Effector memory CD8-positive, alpha-beta T cell (primary cell): Measurements from ENCODE around the gene ZMYM4.
A peak's percentile ranks its signal among the peaks of the same experiment; 100 is the strongest.
"Not testable (repeated sequence)": the region's sequence is repeated elsewhere in the genome, so short reads cannot be mapped to it uniquely, and the experiment has no call there.

Experiments
- ATAC-seq: fragments of 150-1000 bp; cut with Tn5 transposase; replicated peaks from 2 replicates; pipeline ENCODE4 v1.10.0; 2021; ENCODE audit warnings: mild to moderate bottlenecking, moderate library complexity
- DNase-seq, 3 experiments: peaks; one replicate each; pipeline ENCODE4 v3.0.0; 2021
- H3K27ac Mint-ChIP-seq, 2 donors: one replicate each; pipeline ENCODE4 v1.8.0; 2022; ENCODE audit warnings: mild to moderate bottlenecking in 2 of 2, mixed read lengths in 2 of 2, moderate library complexity in 2 of 2
- H3K27me3 Mint-ChIP-seq, 2 donors: one replicate each; pipeline ENCODE4 v1.8.0; 2022; ENCODE audit warnings: mixed read lengths in 2 of 2
- H3K36me3 Mint-ChIP-seq: one replicate; pipeline ENCODE4 v1.8.0; 2022; ENCODE audit warnings: mild to moderate bottlenecking, moderate library complexity, mixed read lengths; ENCODE audit not compliant: insufficient read depth
- H3K4me1 Mint-ChIP-seq, 2 donors: one replicate each; pipeline ENCODE4 v1.8.0; 2022; ENCODE audit warnings: low read depth in 2 of 2, mixed read lengths in 2 of 2
- H3K4me3 Mint-ChIP-seq, 2 donors: one replicate each; pipeline ENCODE4 v1.8.0; 2022; ENCODE audit warnings: mild to moderate bottlenecking in 2 of 2, mixed read lengths in 2 of 2, moderate library complexity in 2 of 2
- H3K9me3 Mint-ChIP-seq, 2 donors: one replicate each; pipeline ENCODE4 v1.8.0; 2022; ENCODE audit warnings: mixed read lengths in 2 of 2
- total RNA-seq, 9 experiments: gene quantifications; one replicate each; lab custom pipeline; 2026; lab: John Stamatoyannopoulos, UW

Gene ZMYM4
- total RNA-seq, result 52.4 to 96.6 (median 62.9) reads per million in 9 experiments

DNA sequence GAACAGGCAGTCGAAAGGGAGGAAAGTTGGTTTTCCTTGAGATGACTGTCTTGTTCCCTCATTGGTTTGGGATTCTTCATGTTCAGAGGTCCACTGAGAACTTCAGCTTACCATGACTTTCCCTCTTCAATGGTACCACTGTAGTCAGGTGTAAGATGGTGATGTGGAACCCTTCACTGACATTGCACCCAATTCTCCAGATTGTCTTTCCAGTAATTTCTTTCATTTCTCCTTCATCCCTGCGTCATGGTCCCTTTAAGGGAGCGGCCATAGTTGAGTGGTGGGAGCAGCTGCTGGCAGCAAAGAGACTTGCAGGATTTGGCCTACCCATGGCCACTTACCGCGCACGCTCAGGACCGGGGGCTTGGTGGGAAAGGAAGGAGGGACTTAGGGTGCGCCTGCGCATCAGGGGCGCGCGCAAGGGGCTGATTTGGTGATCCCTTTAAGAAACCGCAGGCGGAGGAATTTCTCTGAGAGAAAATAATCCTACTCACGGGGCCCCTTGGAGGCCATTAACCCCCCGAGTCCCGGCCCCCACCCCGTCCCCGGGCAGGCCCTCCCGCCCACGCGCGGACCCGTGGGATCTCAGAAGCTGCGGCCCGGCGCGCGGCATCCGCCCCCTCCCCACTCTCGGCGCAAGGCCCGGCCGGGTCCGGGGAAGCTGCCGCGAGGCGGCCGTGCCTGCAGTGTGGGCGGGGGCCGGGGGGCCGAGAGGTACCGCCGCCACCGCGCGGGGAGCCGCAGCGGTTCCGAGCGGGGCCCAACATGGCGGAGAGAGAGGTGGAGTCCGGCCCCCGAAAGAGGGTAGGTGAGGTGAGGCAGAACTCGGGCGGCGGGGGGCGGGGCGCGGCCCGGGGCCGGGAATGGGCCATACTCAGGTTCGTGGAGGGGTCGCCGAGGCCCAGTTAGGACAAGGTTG, at the start of gene ZMYM4:
Gene ZMYM4, plus strand, starts transcription at position 428 of the 919 bp plus-strand sequence. Its CDS starts 338 bp downstream, at position 766.
- Mint-ChIP-seq H3K4me3 (peak within 1 kb of the TSS; percentile 82 to 83), H3K27ac (peak within 1 kb of the TSS; percentile 72 to 89), H3K36me3 (peaks cover 6% of the 10 kb centered on the region), H3K4me1 (peaks cover 19 to 38% of the 10 kb centered on the region in 2 donors), H3K27me3 (peaks cover 17 to 18% of the 10 kb centered on the region in 2 donors), H3K9me3 (no peaks in the 10 kb centered on the region)
- DNase-seq (peak; percentile 79 to 82 (median 79)), ATAC-seq (peak; percentile 91)

DNA sequence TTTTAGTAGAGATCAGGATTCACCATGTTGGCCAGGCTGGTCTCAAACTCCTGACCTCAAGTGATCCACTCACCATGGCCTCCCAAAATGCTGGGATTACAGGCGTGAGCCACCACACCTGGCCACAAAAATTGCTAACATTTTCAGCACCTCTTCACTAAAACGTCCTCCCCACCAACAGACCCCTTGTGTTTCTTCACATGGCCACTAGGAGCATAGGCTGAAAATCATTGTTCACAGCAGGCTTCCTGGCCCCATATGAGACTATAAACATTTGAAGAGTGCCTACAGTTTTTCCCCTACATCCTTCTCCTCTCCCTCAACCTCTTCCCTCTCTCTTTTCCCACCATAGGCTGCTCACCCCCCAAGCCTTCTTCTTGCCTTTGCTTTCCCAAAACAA, 47.5 kb upstream of the ZMYM4 start:
- no peaks in the 10 kb centered on the region for H3K9me3 Mint-ChIP-seq
- no peaks in the 10 kb centered on the region for H3K4me1 Mint-ChIP-seq
- H3K27ac Mint-ChIP-seq, result peak overlapping the region in 1 of 2 donors; percentile 27
- no peaks in the 10 kb centered on the region for H3K36me3 Mint-ChIP-seq
- H3K27me3 Mint-ChIP-seq, result no peaks in the 10 kb centered on the region
- H3K4me3 Mint-ChIP-seq, result no peak overlapping the region
- DNase-seq (peak in 2 of 3 experiments; percentile 6 to 7), ATAC-seq (peak; percentile 53)

DNA sequence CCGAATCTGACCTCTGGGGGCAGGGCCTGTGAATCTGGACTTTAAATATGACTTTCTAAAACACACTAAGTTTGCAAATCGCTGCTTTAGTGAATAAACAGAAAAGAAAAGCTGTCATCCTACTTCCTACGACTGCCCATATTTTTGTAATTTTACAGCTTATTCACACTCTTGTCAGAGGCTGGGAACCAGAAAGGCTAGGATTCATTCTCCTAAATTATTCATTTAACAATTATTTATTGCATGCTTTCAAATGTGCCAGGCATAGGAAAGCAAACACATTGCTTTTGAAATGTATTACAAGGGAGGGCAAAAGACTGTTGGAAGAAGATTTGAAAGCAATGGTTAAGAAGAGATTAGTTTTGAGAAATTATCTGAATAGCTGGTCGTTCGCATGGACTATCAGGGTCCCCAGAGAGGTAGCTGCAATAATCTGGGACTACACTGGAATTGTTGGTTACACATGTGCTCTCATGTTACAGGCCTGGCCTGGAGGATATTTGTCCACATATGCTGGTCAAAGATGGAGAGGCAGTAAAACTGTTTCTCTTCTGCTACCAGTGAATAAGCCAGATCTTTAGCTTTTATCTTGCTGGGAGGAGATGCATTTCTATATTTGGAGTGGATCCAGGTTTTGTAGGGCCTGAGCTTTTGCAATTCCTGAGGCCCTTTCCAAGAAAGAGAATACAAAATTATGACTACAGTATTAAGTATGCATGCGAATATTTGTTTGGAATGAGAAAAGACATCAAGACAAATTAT, 46.0 kb upstream of the ZMYM4 start:
- H3K36me3 Mint-ChIP-seq, result no peaks in the 10 kb centered on the region
- H3K27ac Mint-ChIP-seq, result no peak overlapping the region
- DNase-seq (no peak), ATAC-seq (no peak)
- H3K9me3 Mint-ChIP-seq, result no peaks in the 10 kb centered on the region
- no peaks in the 10 kb centered on the region for H3K4me1 Mint-ChIP-seq
- H3K27me3 Mint-ChIP-seq, result peaks cover 0 to 7% of the 10 kb centered on the region in 2 donors
- H3K4me3 Mint-ChIP-seq, result no peak overlapping the region

DNA sequence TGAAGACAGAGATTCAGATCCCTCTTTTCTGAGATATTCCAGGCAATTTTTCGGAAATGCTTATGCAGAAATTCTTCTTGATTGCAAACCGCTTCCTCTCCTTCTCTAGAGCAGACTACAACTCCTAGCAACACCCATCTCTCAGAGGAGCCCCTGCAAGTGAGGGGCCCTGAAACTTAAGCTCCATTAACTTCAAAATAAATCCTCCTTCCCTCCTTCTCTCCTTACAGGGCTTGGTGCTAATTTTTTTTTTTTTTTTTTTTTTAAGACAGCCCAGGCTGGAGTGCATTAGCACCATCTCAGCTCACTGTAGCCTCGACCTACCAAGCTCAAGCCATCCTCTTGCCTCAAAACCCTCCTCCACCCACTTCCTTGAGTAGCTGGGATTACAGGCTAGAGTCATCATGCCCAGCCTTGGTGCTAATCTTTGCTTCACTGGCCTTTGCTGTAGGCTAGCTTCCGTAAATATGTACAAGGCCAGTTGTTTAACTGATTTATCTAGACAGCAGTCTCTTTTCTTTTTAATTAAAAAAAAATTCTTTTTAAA, 45.4 kb upstream of the ZMYM4 start:
- Mint-ChIP-seq H3K36me3 (no peaks in the 10 kb centered on the region), H3K4me1 (no peaks in the 10 kb centered on the region), H3K9me3 (no peaks in the 10 kb centered on the region), H3K4me3 (no peak overlapping the region), H3K27ac (no peak overlapping the region), H3K27me3 (peaks cover 0 to 7% of the 10 kb centered on the region in 2 donors)
- ATAC-seq (no peak), DNase-seq (no peak)

DNA sequence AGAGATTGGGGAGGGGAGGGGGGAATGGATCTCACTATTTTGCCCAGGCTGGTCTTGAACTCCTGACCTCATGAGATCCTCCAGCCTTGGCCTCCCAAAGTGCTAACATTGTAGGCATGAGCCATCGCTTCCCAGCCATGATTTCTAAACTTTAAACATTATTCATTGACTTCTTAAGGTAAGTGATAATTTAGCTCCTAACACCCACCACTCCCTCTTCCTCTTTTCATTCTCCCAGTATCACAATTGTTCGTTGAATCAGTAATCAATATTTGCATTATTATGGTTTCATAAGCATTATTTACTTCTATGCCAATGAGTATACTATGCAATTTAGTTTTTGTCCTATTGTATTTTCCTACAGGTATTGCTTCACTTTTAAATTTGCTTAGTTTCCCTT, 42.0 kb upstream of the ZMYM4 start:
- DNase-seq (no peak), ATAC-seq (no peak)
- Mint-ChIP-seq H3K9me3 (no peaks in the 10 kb centered on the region), H3K36me3 (peaks cover 4% of the 10 kb centered on the region), H3K27ac (no peak overlapping the region), H3K27me3 (peaks cover 0 to 7% of the 10 kb centered on the region in 2 donors), H3K4me1 (no peaks in the 10 kb centered on the region), H3K4me3 (no peak overlapping the region)

DNA sequence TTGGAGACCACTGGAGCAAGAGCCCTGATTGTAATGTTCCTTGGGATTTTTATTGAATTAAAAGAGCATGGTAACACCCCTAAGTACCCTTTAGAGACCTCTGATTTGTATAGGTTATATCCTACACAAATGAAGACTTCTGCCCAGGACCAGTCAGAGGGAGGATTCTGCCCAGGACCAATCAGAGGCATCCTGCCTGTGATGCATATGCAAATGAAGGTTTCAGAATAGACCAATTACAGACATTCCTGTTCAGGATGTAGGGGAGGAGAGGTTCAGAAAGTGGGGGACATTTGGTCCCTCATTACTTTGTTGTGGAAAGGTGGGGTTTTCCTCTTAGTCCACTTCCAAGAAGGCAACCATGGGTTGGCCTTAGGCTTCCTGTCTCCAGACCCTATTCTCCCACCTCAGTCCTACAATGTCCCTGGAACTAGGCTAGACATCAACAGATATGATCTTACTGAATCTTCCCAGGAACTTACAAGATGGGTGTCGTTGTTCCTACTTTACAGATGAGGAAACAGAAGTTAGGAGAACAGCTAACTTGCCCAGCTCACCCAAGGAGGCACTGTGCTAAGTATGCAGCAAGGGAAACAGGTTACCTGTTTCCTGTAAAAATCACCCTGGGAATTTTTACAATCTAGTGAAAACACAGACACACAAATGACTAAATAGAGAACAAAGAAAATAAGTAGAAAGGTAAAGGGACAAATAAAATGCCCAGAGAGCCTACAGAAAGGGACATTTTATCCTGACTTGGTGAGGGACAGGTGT, 38.7 kb upstream of the ZMYM4 start:
- no peak for DNase-seq
- no peak for ATAC-seq
- H3K4me3 Mint-ChIP-seq, result no peak overlapping the region
- H3K4me1 Mint-ChIP-seq, result no peaks in the 10 kb centered on the region
- H3K36me3 Mint-ChIP-seq, result peaks cover 4% of the 10 kb centered on the region
- H3K27me3 Mint-ChIP-seq, result peaks cover 0 to 7% of the 10 kb centered on the region in 2 donors
- peak overlapping the region in 1 of 2 donors; percentile 24 for H3K27ac Mint-ChIP-seq
- no peaks in the 10 kb centered on the region for H3K9me3 Mint-ChIP-seq

DNA sequence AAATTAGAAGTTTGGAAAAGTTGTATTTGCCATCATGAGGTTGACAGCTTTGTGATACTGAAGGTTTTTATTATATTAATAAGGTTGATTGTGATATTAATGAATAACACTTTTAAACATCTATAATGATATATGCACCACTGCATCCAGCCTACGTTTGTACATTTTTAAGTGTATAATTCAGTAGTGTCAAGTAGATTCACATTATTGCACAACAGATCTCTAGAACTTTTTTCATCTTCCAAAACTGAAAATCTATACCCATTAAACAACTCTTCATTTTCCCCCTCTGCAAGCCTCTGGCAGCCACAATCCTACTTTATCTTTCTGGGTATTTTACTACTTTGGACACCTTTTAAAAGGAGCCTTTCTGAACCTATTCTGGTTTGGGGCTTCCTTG, 37.2 kb upstream of the ZMYM4 start:
- Mint-ChIP-seq H3K4me1 (no peaks in the 10 kb centered on the region), H3K4me3 (no peak overlapping the region), H3K36me3 (peaks cover 4% of the 10 kb centered on the region), H3K27ac (no peak overlapping the region), H3K27me3 (peaks cover 0 to 10% of the 10 kb centered on the region in 2 donors), H3K9me3 (no peaks in the 10 kb centered on the region)
- no peak for DNase-seq
- ATAC-seq, result no peak

DNA sequence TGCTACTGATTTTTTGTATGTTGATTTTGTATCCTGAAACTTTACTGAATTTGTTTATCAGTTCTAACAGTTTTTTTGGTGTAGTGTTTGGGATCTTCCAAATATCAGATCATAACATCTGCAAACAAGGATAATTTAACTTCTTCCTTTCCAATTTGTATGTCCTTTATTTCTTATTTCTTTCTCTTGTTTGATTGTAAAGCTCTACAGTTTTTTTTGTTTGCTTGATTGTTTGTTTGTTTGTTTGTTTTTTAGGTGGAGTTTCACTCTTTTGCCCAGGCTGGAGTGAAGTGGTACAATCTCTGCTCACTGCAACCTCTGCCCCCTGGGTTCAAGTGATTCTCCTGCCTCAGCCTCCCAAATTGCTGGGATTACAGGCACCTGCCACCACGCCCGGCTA, 31.7 kb upstream of the ZMYM4 start:
- H3K4me3 Mint-ChIP-seq, H3K27ac Mint-ChIP-seq, H3K4me1 Mint-ChIP-seq, H3K9me3 Mint-ChIP-seq, ATAC-seq, H3K36me3 Mint-ChIP-seq, DNase-seq: not testable (repeated sequence)
- peaks cover 0 to 15% of the 10 kb centered on the region in 2 donors for H3K27me3 Mint-ChIP-seq

DNA sequence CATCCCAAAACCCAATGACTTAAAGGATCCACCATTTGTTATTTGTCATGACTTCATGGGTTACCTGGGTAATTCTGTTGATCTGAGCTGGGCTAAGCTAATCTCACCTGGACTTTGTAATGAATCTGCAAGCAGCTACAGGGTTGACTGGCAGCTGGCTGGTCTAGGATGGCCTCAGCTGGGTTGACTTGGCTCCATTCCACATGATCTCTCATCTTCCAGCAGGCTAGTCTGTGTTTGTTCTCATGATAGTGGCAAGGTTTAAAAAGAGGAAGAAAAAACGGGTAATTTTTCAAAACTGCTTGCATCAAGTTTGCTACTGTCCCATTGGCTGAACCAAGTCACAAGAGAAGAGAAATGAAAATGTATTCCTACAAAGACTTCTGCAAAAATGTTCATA, 24.8 kb upstream of the ZMYM4 start:
- no peaks in the 10 kb centered on the region for H3K4me1 Mint-ChIP-seq
- H3K27ac Mint-ChIP-seq, result no peak overlapping the region
- DNase-seq (no peak), ATAC-seq (no peak)
- H3K27me3 Mint-ChIP-seq, result no peaks in the 10 kb centered on the region
- H3K4me3 Mint-ChIP-seq, result no peak overlapping the region
- H3K36me3 Mint-ChIP-seq, result no peaks in the 10 kb centered on the region
- H3K9me3 Mint-ChIP-seq, result no peaks in the 10 kb centered on the region

DNA sequence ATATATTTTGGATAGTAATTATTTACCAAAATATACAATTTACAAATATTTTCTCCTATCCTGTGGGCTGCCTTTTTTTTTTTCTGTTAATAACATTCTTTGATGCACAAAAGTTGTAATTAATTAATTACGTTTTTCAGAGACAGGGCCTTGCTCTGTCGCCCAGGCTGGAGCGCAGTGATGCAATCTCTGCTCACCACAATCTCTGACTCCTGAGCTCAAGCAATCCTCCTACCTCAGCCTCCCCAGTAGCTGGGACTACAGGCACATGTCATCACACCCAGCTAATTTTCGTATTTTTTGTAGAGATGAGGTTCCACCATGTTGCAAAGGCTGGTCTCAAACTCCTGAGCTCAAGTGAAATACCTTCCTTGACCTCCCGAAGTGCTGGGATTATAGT, 21.3 kb upstream of the ZMYM4 start:
- no peak overlapping the region for H3K4me3 Mint-ChIP-seq
- H3K4me1 Mint-ChIP-seq, result no peaks in the 10 kb centered on the region
- H3K27me3 Mint-ChIP-seq, result peaks cover 10 to 14% of the 10 kb centered on the region in 2 donors
- H3K27ac Mint-ChIP-seq, result no peak overlapping the region
- ATAC-seq, result no peak
- H3K9me3 Mint-ChIP-seq, result no peaks in the 10 kb centered on the region
- no peaks in the 10 kb centered on the region for H3K36me3 Mint-ChIP-seq
- no peak for DNase-seq

DNA sequence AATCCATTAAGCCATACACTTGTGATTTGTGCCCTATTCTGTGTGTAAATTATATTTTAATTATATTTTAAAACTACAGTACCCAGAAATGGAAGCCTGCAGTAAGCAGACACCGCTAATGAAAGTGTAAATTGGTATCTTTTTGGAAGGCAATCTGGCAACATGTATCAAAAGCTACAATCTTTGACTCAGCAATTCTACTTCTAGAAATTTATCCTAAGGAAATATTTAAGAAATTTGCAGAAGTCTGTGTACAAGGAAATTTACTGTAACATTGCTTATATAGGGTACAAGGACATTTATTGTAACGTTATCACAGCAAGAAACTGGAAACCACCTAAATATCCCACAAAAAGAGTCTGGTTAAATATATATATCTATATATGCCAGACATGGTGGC, 14.6 kb upstream of the ZMYM4 start:
- no peaks in the 10 kb centered on the region for H3K9me3 Mint-ChIP-seq
- ATAC-seq (no peak), DNase-seq (no peak)
- H3K4me3 Mint-ChIP-seq, result no peak overlapping the region
- no peak overlapping the region for H3K27ac Mint-ChIP-seq
- no peaks in the 10 kb centered on the region for H3K4me1 Mint-ChIP-seq
- peaks cover 28% of the 10 kb centered on the region in 2 donors for H3K27me3 Mint-ChIP-seq
- H3K36me3 Mint-ChIP-seq, result no peaks in the 10 kb centered on the region

DNA sequence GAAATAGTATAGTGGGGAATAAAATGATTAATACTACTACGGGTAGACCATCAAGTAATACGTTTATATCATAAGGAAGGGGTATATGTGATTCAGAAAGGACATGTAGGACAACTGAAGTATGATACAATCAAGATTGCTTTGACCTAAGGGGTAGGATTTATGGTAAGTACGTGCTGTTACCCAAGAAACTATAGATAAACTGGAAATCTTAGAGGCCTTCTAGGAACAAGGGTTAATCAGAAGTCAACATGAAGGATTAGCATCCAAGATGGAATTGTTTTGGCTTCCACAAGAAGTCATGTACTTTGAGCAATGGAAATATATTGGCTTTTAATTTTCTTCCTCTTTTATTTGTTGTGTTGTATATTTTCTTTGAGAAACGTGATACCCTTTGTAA, 13.2 kb upstream of the ZMYM4 start:
- Mint-ChIP-seq H3K4me1 (no peaks in the 10 kb centered on the region), H3K27ac (no peak overlapping the region), H3K9me3 (no peaks in the 10 kb centered on the region), H3K36me3 (no peaks in the 10 kb centered on the region), H3K27me3 (peaks cover 28% of the 10 kb centered on the region in 2 donors), H3K4me3 (no peak overlapping the region)
- DNase-seq (no peak), ATAC-seq (no peak)

DNA sequence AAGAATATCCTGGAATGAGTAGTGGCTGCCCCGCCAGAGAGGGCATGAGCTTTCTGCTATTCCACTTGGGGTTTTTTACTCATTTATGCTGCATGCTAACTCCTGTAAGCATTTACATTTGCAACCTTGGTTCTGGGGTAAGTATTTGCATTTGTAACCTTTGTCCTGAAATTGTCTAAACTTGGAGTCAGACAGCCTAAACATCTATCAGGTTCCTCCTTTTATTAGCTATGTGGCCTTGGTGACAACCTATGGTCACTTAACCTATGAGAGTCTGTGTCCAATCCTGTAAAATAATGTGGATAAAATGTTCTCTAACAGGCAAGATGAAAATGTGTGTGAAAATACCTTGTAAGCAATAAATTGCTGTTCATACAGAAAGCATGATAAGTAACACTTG, 8.9 kb upstream of the ZMYM4 start:
- peaks cover 24 to 25% of the 10 kb centered on the region in 2 donors for H3K27me3 Mint-ChIP-seq
- no peak overlapping the region for H3K4me3 Mint-ChIP-seq
- DNase-seq (no peak), ATAC-seq (no peak)
- H3K4me1 Mint-ChIP-seq, result no peaks in the 10 kb centered on the region
- no peaks in the 10 kb centered on the region for H3K36me3 Mint-ChIP-seq
- H3K9me3 Mint-ChIP-seq, result no peaks in the 10 kb centered on the region
- H3K27ac Mint-ChIP-seq, result no peak overlapping the region
